ENCODE data around the gene ITGB3.

DNA sequence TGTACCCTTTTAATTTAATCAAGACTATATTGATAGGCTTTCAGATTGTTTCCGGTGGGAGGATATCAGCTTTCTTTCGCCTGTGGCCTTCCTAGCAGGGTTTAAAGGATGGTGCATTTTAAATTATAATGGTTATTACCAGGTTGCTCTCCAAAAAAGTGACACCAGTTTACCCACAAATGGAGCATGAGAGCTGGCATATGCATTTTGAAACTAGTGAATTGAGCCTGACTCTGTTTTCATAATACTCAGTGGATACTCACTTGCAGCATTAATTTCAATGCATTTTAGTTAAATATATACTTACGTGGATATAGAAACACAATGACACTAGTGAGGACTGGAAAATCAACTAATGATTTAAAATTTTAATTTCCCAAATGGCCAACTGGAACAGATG is 38.7 kb upstream of the ITGB3 start:
- TF ChIP-seq FOXM1 (IDR thresholded peaks at IDR 0.05; ENCODE audit: borderline replicate concordance, low read depth): no peak
- TF ChIP-seq CREB1 (IDR thresholded peaks at IDR 0.05; ENCODE audit: low read depth): no peak
- TF ChIP-seq, protein P1, sequence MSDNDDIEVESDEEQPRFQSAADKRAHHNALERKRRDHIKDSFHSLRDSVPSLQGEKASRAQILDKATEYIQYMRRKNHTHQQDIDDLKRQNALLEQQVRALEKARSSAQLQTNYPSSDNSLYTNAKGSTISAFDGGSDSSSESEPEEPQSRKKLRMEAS (IDR thresholded peaks at IDR 0.05): no peak
- no peak for TF ChIP-seq ZBTB7A (IDR thresholded peaks at IDR 0.05; ENCODE audit: low read depth)
- TF ChIP-seq TCF12 (IDR thresholded peaks at IDR 0.05; ENCODE audit: low read depth): no peak
- TF ChIP-seq, protein P2, sequence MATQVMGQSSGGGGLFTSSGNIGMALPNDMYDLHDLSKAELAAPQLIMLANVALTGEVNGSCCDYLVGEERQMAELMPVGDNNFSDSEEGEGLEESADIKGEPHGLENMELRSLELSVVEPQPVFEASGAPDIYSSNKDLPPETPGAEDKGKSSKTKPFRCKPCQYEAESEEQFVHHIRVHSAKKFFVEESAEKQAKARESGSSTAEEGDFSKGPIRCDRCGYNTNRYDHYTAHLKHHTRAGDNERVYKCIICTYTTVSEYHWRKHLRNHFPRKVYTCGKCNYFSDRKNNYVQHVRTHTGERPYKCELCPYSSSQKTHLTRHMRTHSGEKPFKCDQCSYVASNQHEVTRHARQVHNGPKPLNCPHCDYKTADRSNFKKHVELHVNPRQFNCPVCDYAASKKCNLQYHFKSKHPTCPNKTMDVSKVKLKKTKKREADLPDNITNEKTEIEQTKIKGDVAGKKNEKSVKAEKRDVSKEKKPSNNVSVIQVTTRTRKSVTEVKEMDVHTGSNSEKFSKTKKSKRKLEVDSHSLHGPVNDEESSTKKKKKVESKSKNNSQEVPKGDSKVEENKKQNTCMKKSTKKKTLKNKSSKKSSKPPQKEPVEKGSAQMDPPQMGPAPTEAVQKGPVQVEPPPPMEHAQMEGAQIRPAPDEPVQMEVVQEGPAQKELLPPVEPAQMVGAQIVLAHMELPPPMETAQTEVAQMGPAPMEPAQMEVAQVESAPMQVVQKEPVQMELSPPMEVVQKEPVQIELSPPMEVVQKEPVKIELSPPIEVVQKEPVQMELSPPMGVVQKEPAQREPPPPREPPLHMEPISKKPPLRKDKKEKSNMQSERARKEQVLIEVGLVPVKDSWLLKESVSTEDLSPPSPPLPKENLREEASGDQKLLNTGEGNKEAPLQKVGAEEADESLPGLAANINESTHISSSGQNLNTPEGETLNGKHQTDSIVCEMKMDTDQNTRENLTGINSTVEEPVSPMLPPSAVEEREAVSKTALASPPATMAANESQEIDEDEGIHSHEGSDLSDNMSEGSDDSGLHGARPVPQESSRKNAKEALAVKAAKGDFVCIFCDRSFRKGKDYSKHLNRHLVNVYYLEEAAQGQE (IDR thresholded peaks at IDR 0.05; ENCODE audit: low read depth): no peak
- TF ChIP-seq TEAD4 (IDR thresholded peaks at IDR 0.05): no peak
- TF ChIP-seq EP300 (IDR thresholded peaks at IDR 0.05; ENCODE audit: borderline replicate concordance): no peak
- no peak for TF ChIP-seq TAF1 (IDR thresholded peaks at IDR 0.05; ENCODE audit: low read depth)
- TF ChIP-seq RAD21 (IDR thresholded peaks at IDR 0.05; ENCODE audit: low read depth): no peak
- no peak for TF ChIP-seq YY1 (IDR thresholded peaks at IDR 0.05; ENCODE audit: low read depth)
- TF ChIP-seq CEBPB (IDR thresholded peaks at IDR 0.05): no peak
- TF ChIP-seq, protein P3, sequence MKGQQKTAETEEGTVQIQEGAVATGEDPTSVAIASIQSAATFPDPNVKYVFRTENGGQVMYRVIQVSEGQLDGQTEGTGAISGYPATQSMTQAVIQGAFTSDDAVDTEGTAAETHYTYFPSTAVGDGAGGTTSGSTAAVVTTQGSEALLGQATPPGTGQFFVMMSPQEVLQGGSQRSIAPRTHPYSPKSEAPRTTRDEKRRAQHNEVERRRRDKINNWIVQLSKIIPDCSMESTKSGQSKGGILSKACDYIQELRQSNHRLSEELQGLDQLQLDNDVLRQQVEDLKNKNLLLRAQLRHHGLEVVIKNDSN (IDR thresholded peaks at IDR 0.05): no peak
